GM12891 (cell line): ENCODE data around the gene MAP3K2.

Source experiments
- POLR2A ChIP-seq: IDR thresholded peaks from 2 replicates; pipeline ENCODE4 v1.6.1; 2011; ENCODE audit warnings: low read depth, low read length, control low read depth
- POLR2AphosphoS5 ChIP-seq: IDR thresholded peaks from 2 replicates; pipeline ENCODE4 v1.6.1; 2011; ENCODE audit warnings: low read depth, low read length, control low read depth
- TAF1 ChIP-seq: IDR thresholded peaks from 2 replicates; pipeline ENCODE4 v1.6.1; 2011; ENCODE audit warnings: low read depth, low read length, control low read depth

- TF ChIP-seq TAF1 (peak; percentile 63; the same call in 1 of the 2 replicates), POLR2A (peak; percentile 89), POLR2AphosphoS5 (peak; percentile 89)
These were observed at the start of gene MAP3K2 for GRCh38 chr2:127387655-127388422.
